CD4-positive, alpha-beta T cell treated with Interleukin-12 subunit alpha and Interleukin-12 subunit beta, for 1 hour (primary cell): ENCODE results near the gene PTPRU.
"Not testable (repeated sequence)": the region's sequence is repeated elsewhere in the genome, so short reads cannot be mapped to it uniquely, and the experiment has no call there.

ENCODE experiments used
- DNase-seq: peaks from one replicate; pipeline ENCODE4 v3.0.0-alpha.2; 2020

Gene PTPRU

GRCh38 chr1:29297450-29297849, 61.1 kb downstream of the PTPRU start:
- DNase-seq: no peak

DNA sequence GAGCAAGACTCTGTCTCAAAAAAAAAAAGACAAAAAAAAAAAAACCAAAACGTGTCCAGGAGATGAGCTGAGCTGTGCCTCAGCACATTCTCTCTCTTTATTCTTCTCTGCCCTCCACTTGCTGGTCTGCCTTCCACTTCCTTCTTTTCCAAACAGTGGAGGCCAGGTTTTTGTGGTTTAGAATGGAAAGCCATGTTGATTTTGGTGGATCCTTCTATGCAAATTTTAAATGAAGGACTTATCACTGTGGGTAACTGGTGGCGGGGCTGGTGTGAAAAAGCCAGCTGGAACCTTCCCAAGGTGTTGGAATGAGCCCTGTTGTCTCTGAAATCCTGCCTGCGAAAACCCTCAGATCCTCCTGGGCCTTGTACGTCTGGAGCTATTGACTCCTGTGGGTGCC, 61.9 kb downstream of the PTPRU start:
- no peak for DNase-seq

DNA sequence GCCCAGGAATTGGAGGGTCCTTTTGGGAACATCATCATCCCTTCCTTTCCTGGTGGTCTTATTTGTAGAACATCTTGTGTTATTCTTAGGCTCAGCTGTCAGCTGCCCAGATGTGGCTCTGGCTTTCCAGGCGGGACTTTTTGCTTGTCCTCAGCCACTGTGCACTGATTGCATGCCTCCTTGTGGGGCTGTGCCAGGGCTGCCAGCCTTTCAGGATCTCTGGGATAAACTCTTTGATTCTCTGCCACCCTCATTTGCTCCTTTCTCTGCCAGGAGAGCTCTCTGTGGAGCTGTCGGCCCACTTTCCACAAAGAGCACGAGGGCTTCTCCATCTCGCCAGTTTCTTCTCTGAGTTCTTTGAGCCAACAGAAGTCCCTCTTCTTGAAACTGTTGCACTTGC, 63.1 kb downstream of the PTPRU start:
- DNase-seq: no peak

DNA sequence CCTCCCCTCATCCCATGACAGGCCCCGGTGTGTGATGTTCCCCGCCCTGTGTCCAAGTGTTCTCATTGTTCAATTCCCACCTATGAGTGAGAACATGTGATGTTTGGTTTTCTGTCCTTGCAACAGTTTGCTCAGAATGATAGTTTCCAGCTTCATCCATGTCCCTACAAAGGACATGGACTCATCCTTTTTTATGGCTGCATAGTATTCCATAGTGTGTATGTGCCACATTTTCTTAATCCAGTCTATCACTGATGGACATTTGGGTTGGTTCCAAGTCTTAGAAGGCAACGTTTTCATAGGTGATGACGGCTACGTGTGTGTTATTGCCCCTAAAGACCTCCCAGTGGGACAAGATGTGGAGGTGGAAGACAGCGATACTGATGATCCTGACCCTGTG, 65.4 kb downstream of the PTPRU start:
- DNase-seq: not testable (repeated sequence)

GRCh38 chr1:29303201-29304024, 67.1 kb downstream of the PTPRU start:
- no peak for DNase-seq

GRCh38 chr1:29304025-29304684, 67.8 kb downstream of the PTPRU start:
- no peak for DNase-seq

- no peak for DNase-seq
Measured at GRCh38 chr1:29305943-29306342, 69.6 kb downstream of the PTPRU start.

DNA sequence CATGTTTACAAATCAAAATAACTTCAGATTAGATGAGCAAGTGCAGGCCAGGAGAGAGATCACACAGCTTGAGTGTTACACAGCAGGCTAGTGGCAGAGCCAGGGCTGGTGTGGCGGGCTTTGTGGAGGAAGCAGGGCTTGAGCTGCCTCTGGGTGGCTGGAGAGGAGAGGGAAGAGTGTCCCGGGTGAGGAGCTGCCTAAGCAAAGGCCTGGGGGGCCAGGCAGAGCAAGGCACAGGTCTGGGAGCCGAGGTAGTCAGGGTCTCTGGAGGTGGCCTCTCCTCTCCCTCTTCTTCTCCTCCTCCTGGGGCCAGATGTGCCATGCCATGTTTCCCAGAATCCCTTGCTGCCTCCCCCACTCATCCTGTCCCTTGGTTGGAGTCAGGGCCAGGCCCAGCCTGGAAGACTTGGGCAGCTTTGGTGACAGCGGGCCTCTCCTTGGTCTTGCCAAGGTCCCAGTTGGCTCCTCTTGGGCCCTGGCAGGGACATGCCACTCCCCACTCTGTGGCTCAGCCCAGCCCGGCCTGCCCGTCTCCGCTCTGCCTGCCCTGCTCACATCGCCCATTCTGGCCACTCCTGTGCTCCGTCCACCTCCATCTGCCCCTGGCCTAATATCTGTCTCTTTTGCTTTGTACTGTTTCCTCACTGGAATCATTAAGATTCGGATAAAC, 70.3 kb downstream of the PTPRU start:
- no peak for DNase-seq

DNA sequence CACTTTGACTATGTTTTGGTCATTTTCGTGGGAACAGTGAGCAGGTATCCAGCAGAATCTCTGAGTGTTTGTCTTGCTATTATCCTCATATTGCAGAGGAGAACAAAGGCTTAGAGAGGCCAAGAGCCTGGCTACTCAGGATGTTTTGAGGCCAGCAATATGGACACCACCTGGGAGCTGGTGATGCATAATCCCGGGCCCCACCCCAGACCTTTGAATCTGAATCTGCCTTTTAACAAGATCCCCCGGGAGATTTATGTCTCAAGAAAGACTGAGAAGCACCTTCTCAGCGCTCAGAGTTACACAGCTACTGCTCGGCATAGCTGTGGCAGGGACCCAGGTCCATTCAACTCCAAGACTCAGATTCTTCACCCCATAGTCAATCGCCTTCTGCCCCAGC, 72.8 kb downstream of the PTPRU start:
- DNase-seq: no peak

- no peak for DNase-seq
Measured at GRCh38 chr1:29309621-29310020, 73.3 kb downstream of the PTPRU start.

GRCh38 chr1:29310616-29311180, 74.4 kb downstream of the PTPRU start:
- DNase-seq: no peak

DNA sequence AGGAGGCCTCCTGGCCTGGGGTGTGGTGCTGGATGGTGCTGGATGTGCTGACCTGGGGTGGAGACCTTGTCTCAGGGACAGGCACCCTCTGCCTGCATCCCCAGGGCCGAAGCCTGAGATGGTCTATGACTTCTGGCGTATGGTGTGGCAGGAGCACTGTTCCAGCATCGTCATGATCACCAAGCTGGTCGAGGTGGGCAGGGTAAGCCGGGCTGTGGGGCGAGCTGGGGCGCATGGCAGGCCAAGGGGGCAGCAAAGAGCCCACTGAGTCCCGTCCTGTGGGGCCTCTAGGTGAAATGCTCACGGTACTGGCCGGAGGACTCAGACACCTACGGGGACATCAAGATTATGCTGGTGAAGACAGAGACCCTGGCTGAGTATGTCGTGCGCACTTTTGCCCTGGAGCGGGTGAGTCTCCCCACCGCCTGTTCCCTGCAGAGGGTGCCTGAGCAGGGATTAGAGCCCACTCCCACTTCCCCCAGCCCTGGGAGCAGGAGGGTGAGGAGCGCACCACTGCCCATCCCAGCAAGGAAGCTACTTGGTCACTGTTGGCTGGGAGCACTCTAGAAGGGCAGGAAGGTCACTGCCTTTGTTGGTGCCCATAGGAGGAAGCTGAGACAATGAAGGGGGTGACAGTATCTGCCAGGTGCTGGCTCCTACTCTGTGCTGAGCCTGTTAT, 75.2 kb downstream of the PTPRU start:
- DNase-seq: no peak

GRCh38 chr1:29312469-29313461, 76.4 kb downstream of the PTPRU start:
- DNase-seq: no peak

DNA sequence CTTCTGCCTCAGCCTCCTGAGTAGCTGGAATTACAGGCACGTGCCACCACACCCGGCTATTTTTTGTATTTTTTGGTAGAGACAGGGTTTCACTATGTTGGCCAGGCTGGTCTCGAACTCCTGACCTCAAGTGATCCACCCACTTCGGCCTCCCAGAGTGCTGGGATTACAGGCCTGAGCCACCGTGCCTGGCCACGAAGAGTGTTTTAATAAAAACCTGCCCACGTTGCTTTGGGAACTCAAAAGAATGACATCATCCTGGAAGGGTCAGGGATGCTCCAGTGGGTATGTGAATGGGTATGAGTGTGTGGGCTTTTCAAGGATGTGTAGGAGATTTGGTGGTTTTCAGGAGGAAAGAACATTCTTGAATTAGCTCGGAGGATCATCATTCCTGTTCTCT, 78.4 kb downstream of the PTPRU start:
- DNase-seq: not testable (repeated sequence)

DNA sequence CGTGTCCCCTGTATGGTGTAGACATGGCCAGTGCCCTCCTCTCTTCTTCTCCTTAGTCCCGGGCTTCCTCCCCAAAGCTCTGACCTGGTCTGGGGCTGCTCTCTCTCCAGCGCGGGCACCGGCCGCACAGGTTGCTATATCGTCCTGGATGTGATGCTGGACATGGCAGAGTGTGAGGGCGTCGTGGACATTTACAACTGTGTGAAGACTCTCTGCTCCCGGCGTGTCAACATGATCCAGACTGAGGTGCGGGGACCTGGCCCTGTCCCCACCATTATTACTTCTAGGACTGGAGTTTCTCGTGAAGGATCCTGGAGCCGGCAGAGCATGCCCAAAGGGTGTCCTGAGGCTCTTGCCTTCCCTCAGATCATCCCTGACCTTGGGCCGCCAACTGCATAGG, 78.9 kb downstream of the PTPRU start:
- DNase-seq: no peak

DNA sequence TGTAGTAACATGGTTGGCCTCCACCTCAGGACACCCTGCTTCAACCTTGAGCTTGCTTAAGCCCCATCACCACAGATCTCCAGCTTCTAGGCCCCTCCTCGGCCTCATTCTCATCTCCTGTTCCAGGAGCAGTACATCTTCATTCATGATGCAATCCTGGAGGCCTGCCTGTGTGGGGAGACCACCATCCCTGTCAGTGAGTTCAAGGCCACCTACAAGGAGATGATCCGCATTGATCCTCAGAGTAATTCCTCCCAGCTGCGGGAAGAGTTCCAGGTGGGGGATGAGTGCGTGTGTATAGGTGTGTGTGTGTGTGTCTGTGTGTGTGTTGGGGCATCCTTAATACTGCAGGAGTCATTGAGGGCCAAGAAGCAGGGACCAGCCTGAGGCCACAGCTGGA, 79.6 kb downstream of the PTPRU start:
- no peak for DNase-seq

DNA sequence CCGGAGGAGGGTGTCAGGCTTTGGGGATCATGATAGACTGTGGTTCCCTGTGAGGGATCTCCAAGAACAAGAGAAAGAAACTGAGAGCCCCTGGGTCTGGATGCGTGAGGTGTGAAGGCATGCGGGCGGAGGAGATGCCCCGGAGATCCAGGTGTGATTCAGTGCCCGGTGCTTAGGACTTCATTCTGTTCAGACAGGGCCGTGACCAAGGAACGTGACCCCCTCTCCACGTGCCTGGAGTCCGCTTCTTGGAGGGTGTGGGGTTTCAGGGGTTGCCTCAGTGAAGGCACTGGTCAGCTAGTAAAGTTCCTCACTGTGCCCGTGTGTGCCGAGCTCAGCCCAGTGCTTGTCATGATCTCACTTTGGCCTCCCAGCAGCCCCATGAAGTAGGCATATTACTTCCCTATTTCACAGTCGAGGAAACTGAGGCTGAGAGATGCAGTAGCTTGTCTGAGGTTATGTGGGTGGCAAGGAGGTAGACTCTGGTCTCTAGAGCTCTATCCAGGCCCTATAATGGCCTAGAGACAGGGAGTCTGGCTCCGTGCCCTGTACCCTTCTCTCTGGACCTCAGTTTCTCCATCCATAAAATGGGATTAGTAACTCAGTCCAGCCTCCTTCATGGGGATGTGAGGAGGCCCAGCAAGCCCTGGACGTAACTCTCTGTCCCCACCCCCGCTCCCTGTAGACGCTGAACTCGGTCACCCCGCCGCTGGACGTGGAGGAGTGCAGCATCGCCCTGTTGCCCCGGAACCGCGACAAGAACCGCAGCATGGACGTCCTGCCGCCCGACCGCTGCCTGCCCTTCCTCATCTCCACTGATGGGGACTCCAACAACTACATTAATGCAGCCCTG, 81.0 kb downstream of the PTPRU start:
- DNase-seq: no peak

- DNase-seq: no peak
Measured at GRCh38 chr1:29317916-29318530, 81.7 kb downstream of the PTPRU start.

DNA sequence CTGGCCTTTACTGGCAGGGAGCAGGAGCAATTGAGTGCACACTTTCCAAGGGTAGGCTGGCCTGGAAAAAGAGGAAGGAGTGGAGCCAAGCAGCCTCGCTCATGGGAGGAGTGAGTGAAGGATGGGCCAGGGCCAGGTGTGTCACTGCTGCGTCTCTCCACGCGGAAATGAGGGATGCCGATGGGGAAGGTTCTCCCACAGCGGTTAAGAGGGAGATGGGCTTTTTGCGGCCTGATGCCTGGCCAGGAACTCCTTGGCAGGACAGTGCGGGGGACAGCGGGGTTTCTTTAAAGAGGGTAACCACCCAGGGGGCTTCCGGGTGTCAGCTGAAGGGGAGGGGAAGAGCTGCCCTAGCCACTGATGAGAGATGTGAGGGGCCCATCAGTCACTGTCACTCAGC, 82.4 kb downstream of the PTPRU start:
- no peak for DNase-seq
